Activated naive CD4-positive, alpha-beta T cell treated with anti-CD3 and anti-CD28 coated beads, Interleukin-2, amount 50 U/mL, for 24 hours (primary cell): ENCODE data around the gene SOX5.

ENCODE experiments used
- H3K27ac Mint-ChIP-seq: one replicate; pipeline ENCODE4 v1.8.0; 2021; ENCODE audit warnings: mild to moderate bottlenecking, mixed read lengths
- H3K27me3 Mint-ChIP-seq: one replicate; pipeline ENCODE4 v1.8.0; 2021; ENCODE audit warnings: mixed read lengths
- H3K36me3 Mint-ChIP-seq: one replicate; pipeline ENCODE4 v1.8.0; 2021; ENCODE audit warnings: mixed read lengths
- H3K4me1 Mint-ChIP-seq: one replicate; pipeline ENCODE4 v1.8.0; 2021; ENCODE audit warnings: mixed read lengths
- H3K4me3 Mint-ChIP-seq: one replicate; pipeline ENCODE4 v1.8.0; 2021; ENCODE audit warnings: mild to moderate bottlenecking, mixed read lengths
- H3K9me3 Mint-ChIP-seq: one replicate; pipeline ENCODE4 v1.8.0; 2021; ENCODE audit warnings: mixed read lengths

Gene SOX5

GRCh38 chr12:23949348-23950209 is at the start of gene SOX5:
Gene SOX5 (minus strand): TSS chr12:23949670. CDS start chr12:23949601, 69 bp downstream.
- Mint-ChIP-seq H3K9me3 (no peaks in the 10 kb centered on the region), H3K4me3 (no peak within 1 kb of the TSS), H3K27ac (no peak within 1 kb of the TSS), H3K4me1 (no peaks in the 10 kb centered on the region), H3K27me3 (no peaks in the 10 kb centered on the region), H3K36me3 (no peaks in the 10 kb centered on the region)

- Mint-ChIP-seq H3K4me3 (no peak overlapping the region), H3K27me3 (no peaks in the 10 kb centered on the region), H3K4me1 (no peaks in the 10 kb centered on the region), H3K36me3 (no peaks in the 10 kb centered on the region), H3K27ac (no peak overlapping the region), H3K9me3 (peaks cover 9% of the 10 kb centered on the region)
Observed at GRCh38 chr12:23987046-23987445, 37.6 kb upstream of the SOX5 start.

- no peaks in the 10 kb centered on the region for H3K9me3 Mint-ChIP-seq
- H3K27ac Mint-ChIP-seq, result no peak overlapping the region
- H3K4me1 Mint-ChIP-seq, result no peaks in the 10 kb centered on the region
- H3K27me3 Mint-ChIP-seq, result no peaks in the 10 kb centered on the region
- no peaks in the 10 kb centered on the region for H3K36me3 Mint-ChIP-seq
- no peak overlapping the region for H3K4me3 Mint-ChIP-seq
Observed at GRCh38 chr12:23980826-23981225, 31.4 kb upstream of the SOX5 start.

GRCh38 chr12:23964812-23965211 is 15.3 kb upstream of the SOX5 start:
- H3K4me1 Mint-ChIP-seq, result no peaks in the 10 kb centered on the region

GRCh38 chr12:23959826-23960225 is 10.4 kb upstream of the SOX5 start:
- Mint-ChIP-seq H3K36me3 (no peaks in the 10 kb centered on the region), H3K27me3 (no peaks in the 10 kb centered on the region), H3K9me3 (no peaks in the 10 kb centered on the region), H3K4me1 (no peaks in the 10 kb centered on the region), H3K4me3 (no peak overlapping the region), H3K27ac (no peak overlapping the region)

More at GRCh38 chr12:23964812-23965211, 15.3 kb upstream of the SOX5 start:
- H3K4me3 Mint-ChIP-seq, result no peak overlapping the region
- no peaks in the 10 kb centered on the region for H3K36me3 Mint-ChIP-seq
- H3K9me3 Mint-ChIP-seq, result no peaks in the 10 kb centered on the region
- H3K27me3 Mint-ChIP-seq, result no peaks in the 10 kb centered on the region
- no peak overlapping the region for H3K27ac Mint-ChIP-seq

- Mint-ChIP-seq H3K4me3 (no peak overlapping the region), H3K4me1 (no peaks in the 10 kb centered on the region)
Observed at GRCh38 chr12:23954332-23954731, 4.9 kb upstream of the SOX5 start.

GRCh38 chr12:23952071-23952470 is 2.6 kb upstream of the SOX5 start:
- H3K4me1 Mint-ChIP-seq, result no peaks in the 10 kb centered on the region
- H3K36me3 Mint-ChIP-seq, result no peaks in the 10 kb centered on the region
- no peak overlapping the region for H3K4me3 Mint-ChIP-seq
- no peaks in the 10 kb centered on the region for H3K9me3 Mint-ChIP-seq
- no peak overlapping the region for H3K27ac Mint-ChIP-seq
- H3K27me3 Mint-ChIP-seq, result no peaks in the 10 kb centered on the region

More at GRCh38 chr12:23954332-23954731, 4.9 kb upstream of the SOX5 start:
- H3K27me3 Mint-ChIP-seq, result no peaks in the 10 kb centered on the region
- H3K36me3 Mint-ChIP-seq, result no peaks in the 10 kb centered on the region
- no peaks in the 10 kb centered on the region for H3K9me3 Mint-ChIP-seq
- H3K27ac Mint-ChIP-seq, result no peak overlapping the region

GRCh38 chr12:23950775-23951451 is 1.4 kb upstream of the SOX5 start:
- no peaks in the 10 kb centered on the region for H3K27me3 Mint-ChIP-seq
- no peaks in the 10 kb centered on the region for H3K4me1 Mint-ChIP-seq
- H3K9me3 Mint-ChIP-seq, result no peaks in the 10 kb centered on the region
- no peak overlapping the region for H3K4me3 Mint-ChIP-seq
- no peak overlapping the region for H3K27ac Mint-ChIP-seq
- no peaks in the 10 kb centered on the region for H3K36me3 Mint-ChIP-seq

- Mint-ChIP-seq H3K27ac (no peak overlapping the region), H3K4me1 (no peaks in the 10 kb centered on the region), H3K27me3 (no peaks in the 10 kb centered on the region), H3K4me3 (no peak overlapping the region), H3K9me3 (no peaks in the 10 kb centered on the region), H3K36me3 (no peaks in the 10 kb centered on the region)
Observed at GRCh38 chr12:23950210-23950774, 822 bp upstream of the SOX5 start.

- no peaks in the 10 kb centered on the region for H3K9me3 Mint-ChIP-seq
- H3K4me3 Mint-ChIP-seq, result no peak overlapping the region
- H3K4me1 Mint-ChIP-seq, result no peaks in the 10 kb centered on the region
- H3K36me3 Mint-ChIP-seq, result no peaks in the 10 kb centered on the region
- no peak overlapping the region for H3K27ac Mint-ChIP-seq
- H3K27me3 Mint-ChIP-seq, result no peaks in the 10 kb centered on the region
Observed at GRCh38 chr12:23948291-23948690, 1.2 kb downstream of the SOX5 start.

- Mint-ChIP-seq H3K27me3 (no peaks in the 10 kb centered on the region), H3K4me3 (no peak overlapping the region), H3K36me3 (no peaks in the 10 kb centered on the region), H3K27ac (no peak overlapping the region), H3K4me1 (no peaks in the 10 kb centered on the region), H3K9me3 (no peaks in the 10 kb centered on the region)
Observed at GRCh38 chr12:23947395-23947794, 2.1 kb downstream of the SOX5 start.

GRCh38 chr12:23945249-23945648 is 4.2 kb downstream of the SOX5 start:
- H3K36me3 Mint-ChIP-seq, result no peaks in the 10 kb centered on the region
- H3K9me3 Mint-ChIP-seq, result no peaks in the 10 kb centered on the region
- H3K27ac Mint-ChIP-seq, result no peak overlapping the region
- no peak overlapping the region for H3K4me3 Mint-ChIP-seq
- no peaks in the 10 kb centered on the region for H3K4me1 Mint-ChIP-seq
- no peaks in the 10 kb centered on the region for H3K27me3 Mint-ChIP-seq

- H3K27ac Mint-ChIP-seq, result no peak overlapping the region
- no peaks in the 10 kb centered on the region for H3K4me1 Mint-ChIP-seq
Observed at GRCh38 chr12:23944067-23944466, 5.4 kb downstream of the SOX5 start.

GRCh38 chr12:23942841-23943240 is 6.6 kb downstream of the SOX5 start:
- Mint-ChIP-seq H3K9me3 (no peaks in the 10 kb centered on the region), H3K36me3 (no peaks in the 10 kb centered on the region), H3K4me1 (no peaks in the 10 kb centered on the region), H3K27me3 (no peaks in the 10 kb centered on the region), H3K4me3 (no peak overlapping the region), H3K27ac (no peak overlapping the region)

More at GRCh38 chr12:23944067-23944466, 5.4 kb downstream of the SOX5 start:
- no peaks in the 10 kb centered on the region for H3K9me3 Mint-ChIP-seq
- no peak overlapping the region for H3K4me3 Mint-ChIP-seq
- H3K27me3 Mint-ChIP-seq, result no peaks in the 10 kb centered on the region
- H3K36me3 Mint-ChIP-seq, result no peaks in the 10 kb centered on the region

GRCh38 chr12:23941780-23942179 is 7.7 kb downstream of the SOX5 start:
- H3K4me1 Mint-ChIP-seq, result no peaks in the 10 kb centered on the region
- no peak overlapping the region for H3K4me3 Mint-ChIP-seq
- H3K27me3 Mint-ChIP-seq, result no peaks in the 10 kb centered on the region
- no peak overlapping the region for H3K27ac Mint-ChIP-seq
- no peaks in the 10 kb centered on the region for H3K9me3 Mint-ChIP-seq
- H3K36me3 Mint-ChIP-seq, result no peaks in the 10 kb centered on the region

GRCh38 chr12:23938422-23938821 is 11.0 kb downstream of the SOX5 start:
- Mint-ChIP-seq H3K27ac (no peak overlapping the region), H3K36me3 (no peaks in the 10 kb centered on the region), H3K27me3 (no peaks in the 10 kb centered on the region), H3K4me3 (no peak overlapping the region), H3K4me1 (no peaks in the 10 kb centered on the region), H3K9me3 (no peaks in the 10 kb centered on the region)
